ENCODE data around the gene SLC22A1. TPM values are rescaled to one million over a fixed set of nuclear protein-coding genes. Genes with fewer than 3 reads are reported as not detected.
"Not testable (repeated sequence)": the region's sequence is repeated elsewhere in the genome, so short reads cannot be mapped to it uniquely, and the experiment has no call there.

Gene SLC22A1
- total and polyA plus RNA-seq, 2 experiments from 2014 or later, result 6.7 to 12.9 TPM

- DNase-seq (ENCODE audit: low spot score), result no peak
- no peaks in the 10 kb centered on the region for H3K36me3 ChIP-seq (replicated peaks; ENCODE audit: insufficient read depth, low read depth)
- 96% methylated on average over 4 of the region's 4 CpGs for WGBS (ENCODE audit: low lambda C conversion rate, missing lambda C conversion rate)
- no peaks in the 10 kb centered on the region for H3K79me2 ChIP-seq
- H3K27me3 ChIP-seq, result no peaks in the 10 kb centered on the region
- no peaks in the 10 kb centered on the region for H3K9me2 ChIP-seq (replicated peaks; ENCODE audit: insufficient read depth)
- H3K4me1 ChIP-seq (ENCODE audit: insufficient read depth), result no peaks in the 10 kb centered on the region
- no peak overlapping the region for H2AFZ ChIP-seq
- H4K20me1 ChIP-seq (ENCODE audit: insufficient read depth, poor library complexity, severe bottlenecking), result no peaks in the 10 kb centered on the region
- TF ChIP-seq EZH2phosphoT487 (IDR thresholded peaks at IDR 0.05; ENCODE audit: low read depth, severe bottlenecking, unreplicated experiment) (no peak), CTCF (IDR thresholded peaks at IDR 0.05; ENCODE audit: poor library complexity) (no peak), EZH2 (IDR thresholded peaks at IDR 0.05; ENCODE audit: borderline replicate concordance) (no peak)
- no peak overlapping the region for H3K27ac ChIP-seq
- H3K9me3 ChIP-seq (ENCODE audit: low read depth), result no peaks in the 10 kb centered on the region
- no peak overlapping the region for H3K4me2 ChIP-seq
- H3K4me3 ChIP-seq, result no peak overlapping the region
Measured at GRCh38 chr6:160111806-160112205, 9.8 kb upstream of the SLC22A1 start.

- Histone ChIP-seq H3K36me3 (replicated peaks; ENCODE audit: insufficient read depth, low read depth) (no peaks in the 10 kb centered on the region), H4K20me1 (ENCODE audit: insufficient read depth, poor library complexity, severe bottlenecking) (no peaks in the 10 kb centered on the region)
- WGBS (ENCODE audit: low lambda C conversion rate, missing lambda C conversion rate), result 90% methylated on average over 6 of the region's 6 CpGs
Measured at GRCh38 chr6:160112628-160113299, 8.9 kb upstream of the SLC22A1 start.

DNA sequence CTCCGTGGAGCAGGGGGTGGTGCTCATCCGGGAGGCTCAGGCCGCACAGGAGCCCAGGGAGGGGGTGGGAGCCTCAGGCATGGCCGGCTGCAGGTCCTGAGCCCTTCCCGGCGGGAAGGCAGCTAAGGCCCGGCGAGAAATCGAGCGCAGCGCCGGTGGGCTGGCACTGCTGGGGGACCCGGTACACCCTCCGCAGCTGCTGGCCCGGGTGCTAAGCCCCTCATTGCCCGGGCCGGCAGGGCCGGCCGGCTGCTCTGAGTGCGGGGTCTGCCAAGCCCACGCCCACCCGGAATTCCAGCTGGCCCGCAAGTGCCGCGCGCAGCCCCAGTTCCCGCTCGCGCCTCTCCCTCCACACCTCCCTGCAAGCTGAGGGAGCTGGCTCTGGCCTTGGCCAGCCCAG, 7.1 kb upstream of the SLC22A1 start:
- H3K4me1 ChIP-seq (ENCODE audit: insufficient read depth); H3K79me2 ChIP-seq; H3K36me3 ChIP-seq (replicated peaks; ENCODE audit: insufficient read depth, low read depth); H3K9me3 ChIP-seq (ENCODE audit: low read depth); H3K27ac ChIP-seq; H2AFZ ChIP-seq; H4K20me1 ChIP-seq (ENCODE audit: insufficient read depth, poor library complexity, severe bottlenecking); H3K4me2 ChIP-seq; H3K9me2 ChIP-seq (replicated peaks; ENCODE audit: insufficient read depth); DNase-seq (ENCODE audit: low spot score); H3K27me3 ChIP-seq; H3K4me3 ChIP-seq: not testable (repeated sequence)
- 96% methylated on average over 16 of the region's 29 CpGs for WGBS (ENCODE audit: low lambda C conversion rate, missing lambda C conversion rate)

More at GRCh38 chr6:160112628-160113299, 8.9 kb upstream of the SLC22A1 start:
- DNase-seq (ENCODE audit: low spot score), result no peak
- Histone ChIP-seq H3K4me3 (no peak overlapping the region), H3K4me2 (no peak overlapping the region), H2AFZ (no peak overlapping the region), H3K27me3 (no peaks in the 10 kb centered on the region), H3K27ac (no peak overlapping the region), H3K9me3 (ENCODE audit: low read depth) (no peaks in the 10 kb centered on the region), H3K79me2 (no peaks in the 10 kb centered on the region), H3K4me1 (ENCODE audit: insufficient read depth) (no peaks in the 10 kb centered on the region), H3K9me2 (replicated peaks; ENCODE audit: insufficient read depth) (no peaks in the 10 kb centered on the region)
- TF ChIP-seq EZH2phosphoT487 (IDR thresholded peaks at IDR 0.05; ENCODE audit: low read depth, severe bottlenecking, unreplicated experiment) (no peak), CTCF (IDR thresholded peaks at IDR 0.05; ENCODE audit: poor library complexity) (no peak), EZH2 (IDR thresholded peaks at IDR 0.05; ENCODE audit: borderline replicate concordance) (no peak)

- H3K9me3 ChIP-seq (ENCODE audit: low read depth), result no peaks in the 10 kb centered on the region
- no peak for DNase-seq (ENCODE audit: low spot score)
- H3K79me2 ChIP-seq, result no peaks in the 10 kb centered on the region
- no peak overlapping the region for H3K4me3 ChIP-seq
- H3K27me3 ChIP-seq, result no peaks in the 10 kb centered on the region
- no peak overlapping the region for H3K27ac ChIP-seq
- WGBS (ENCODE audit: low lambda C conversion rate, missing lambda C conversion rate), result 95% methylated on average over 3 of the region's 3 CpGs
- no peaks in the 10 kb centered on the region for H3K4me1 ChIP-seq (ENCODE audit: insufficient read depth)
- no peaks in the 10 kb centered on the region for H3K36me3 ChIP-seq (replicated peaks; ENCODE audit: insufficient read depth, low read depth)
- no peaks in the 10 kb centered on the region for H4K20me1 ChIP-seq (ENCODE audit: insufficient read depth, poor library complexity, severe bottlenecking)
- no peak for TF ChIP-seq EZH2 (IDR thresholded peaks at IDR 0.05; ENCODE audit: borderline replicate concordance)
- TF ChIP-seq CTCF (IDR thresholded peaks at IDR 0.05; ENCODE audit: poor library complexity), result no peak
- TF ChIP-seq EZH2phosphoT487 (IDR thresholded peaks at IDR 0.05; ENCODE audit: low read depth, severe bottlenecking, unreplicated experiment), result no peak
- H2AFZ ChIP-seq, result no peak overlapping the region
- H3K4me2 ChIP-seq, result no peak overlapping the region
- no peaks in the 10 kb centered on the region for H3K9me2 ChIP-seq (replicated peaks; ENCODE audit: insufficient read depth)
Measured at GRCh38 chr6:160115421-160115820, 6.2 kb upstream of the SLC22A1 start.
